Osteoblast (primary cell): ENCODE measurements around the gene SCAANT1. TPM values are rescaled to one million over a fixed set of nuclear protein-coding genes. Genes with fewer than 3 reads are reported as not detected.

Experiments
- DNase-seq: peaks from one replicate; pipeline ENCODE4 v3.0.0; 2011; ENCODE audit warnings: low spot score, mixed read lengths; ENCODE audit not compliant: insufficient read length; ENCODE audit errors: missing footprints
- H2AFZ ChIP-seq: 2 replicates; pipeline ENCODE4 v1.6.0; 2011; ENCODE audit warnings: mild to moderate bottlenecking, low read length
- H3K27ac ChIP-seq: 2 replicates; pipeline ENCODE4 v1.5.1; 2011; ENCODE audit warnings: mild to moderate bottlenecking, low read depth, low read length, moderate library complexity
- H3K27me3 ChIP-seq: 2 replicates; pipeline ENCODE4 v1.6.0; 2012; ENCODE audit warnings: mild to moderate bottlenecking, control low read depth, inconsistent platforms, low read length, moderate library complexity; ENCODE audit not compliant: insufficient read depth
- H3K36me3 ChIP-seq: 2 replicates; pipeline ENCODE4 v1.5.1; 2011; ENCODE audit warnings: mild to moderate bottlenecking, low read length, control low read depth, moderate library complexity; ENCODE audit not compliant: insufficient read depth
- H3K4me1 ChIP-seq: 2 replicates; pipeline ENCODE4 v1.5.1; 2011; ENCODE audit warnings: mild to moderate bottlenecking, low read length, control low read depth, moderate library complexity; ENCODE audit not compliant: insufficient read depth
- H3K4me2 ChIP-seq: 2 replicates; pipeline ENCODE4 v1.6.0; 2011; ENCODE audit warnings: mild to moderate bottlenecking, low read length; ENCODE audit not compliant: insufficient read depth
- H3K4me3 ChIP-seq: fragments of 200-600 bp; sonication (generic); 3 replicates; pipeline ENCODE4 v1.5.1; 2012; ENCODE audit warnings: mild to moderate bottlenecking, low read length, inconsistent platforms; ENCODE audit not compliant: insufficient read depth
- H3K79me2 ChIP-seq: 2 replicates; pipeline ENCODE4 v1.6.0; 2012; ENCODE audit warnings: mild to moderate bottlenecking, low read length, control low read depth, inconsistent platforms; ENCODE audit not compliant: insufficient read depth
- H3K9me3 ChIP-seq: 2 replicates; pipeline ENCODE4 v1.5.1; 2011; ENCODE audit warnings: low read depth, low read length, control low read depth
- H4K20me1 ChIP-seq: 2 replicates; pipeline ENCODE4 v1.6.0; 2012; ENCODE audit warnings: mild to moderate bottlenecking, low read length, control low read depth; ENCODE audit not compliant: insufficient read depth
- CTCF ChIP-seq: IDR thresholded peaks from 2 replicates; pipeline ENCODE4 v1.5.1; 2011; ENCODE audit warnings: mild to moderate bottlenecking, low read depth, low read length, moderate library complexity; ENCODE audit errors: extremely low read depth
- total RNA-seq: library from RNA; depleted of rRNA; stranded (reverse); fragments of >200 nt; gene quantifications from 2 replicates; pipeline ENCODE4 v1.2.3, GENCODE V29; 2012

SCAANT1 gene
- total RNA-seq, 1 donor, result not detected

GRCh38 chr3:63864965-63865327, 47.2 kb downstream of the SCAANT1 start:
- H3K36me3 ChIP-seq, result no peaks in the 10 kb centered on the region
- peaks cover 18% of the 10 kb centered on the region for H3K4me1 ChIP-seq
- peak overlapping the region; percentile 95 for H3K4me2 ChIP-seq
- TF ChIP-seq CTCF, result no peak
- peaks cover 4% of the 10 kb centered on the region for H4K20me1 ChIP-seq
- peak overlapping the region; percentile 48 for H3K27ac ChIP-seq
- peaks cover 92% of the 10 kb centered on the region for H3K79me2 ChIP-seq
- H2AFZ ChIP-seq, result peak overlapping the region; percentile 83
- H3K9me3 ChIP-seq, result no peaks in the 10 kb centered on the region
- no peak for DNase-seq
- peak overlapping the region; percentile 79 for H3K4me3 ChIP-seq
- no peaks in the 10 kb centered on the region for H3K27me3 ChIP-seq

GRCh38 chr3:63864008-63864964, 47.9 kb downstream of the SCAANT1 start:
- Histone ChIP-seq H3K27me3 (no peaks in the 10 kb centered on the region), H3K9me3 (no peaks in the 10 kb centered on the region), H2AFZ (peak overlapping the region; percentile 83), H3K27ac (peak overlapping the region; percentile 48), H3K79me2 (peaks cover 93% of the 10 kb centered on the region), H3K4me1 (peaks cover 14% of the 10 kb centered on the region), H3K4me3 (peak overlapping the region; percentile 79), H3K4me2 (peak overlapping the region; percentile 95), H4K20me1 (no peaks in the 10 kb centered on the region), H3K36me3 (no peaks in the 10 kb centered on the region)
- DNase-seq, result peak; percentile 93
- TF ChIP-seq CTCF, result no peak

- Histone ChIP-seq H3K79me2 (peaks cover 93% of the 10 kb centered on the region), H3K36me3 (no peaks in the 10 kb centered on the region), H4K20me1 (no peaks in the 10 kb centered on the region), H3K4me3 (peak within 1 kb of the TSS; percentile 91), H2AFZ (peak within 1 kb of the TSS; percentile 93), H3K27ac (peak within 1 kb of the TSS; percentile 82), H3K9me3 (no peaks in the 10 kb centered on the region), H3K27me3 (no peaks in the 10 kb centered on the region), H3K4me1 (peaks cover 14% of the 10 kb centered on the region), H3K4me2 (peak within 1 kb of the TSS; percentile 95)
- no peak for TF ChIP-seq CTCF
- peak; percentile 94 for DNase-seq
Observed at GRCh38 chr3:63863150-63864007, 48.8 kb downstream of the SCAANT1 start, which contains the start of the genes ATXN7 and THOC7. TSS of gene ATXN7 (plus strand) at chr3:63863867. CDS start at chr3:63912599, 48,732 bp downstream. TSS of gene THOC7 (minus strand) at chr3:63863805. CDS start at chr3:63863790, 15 bp downstream.

DNA sequence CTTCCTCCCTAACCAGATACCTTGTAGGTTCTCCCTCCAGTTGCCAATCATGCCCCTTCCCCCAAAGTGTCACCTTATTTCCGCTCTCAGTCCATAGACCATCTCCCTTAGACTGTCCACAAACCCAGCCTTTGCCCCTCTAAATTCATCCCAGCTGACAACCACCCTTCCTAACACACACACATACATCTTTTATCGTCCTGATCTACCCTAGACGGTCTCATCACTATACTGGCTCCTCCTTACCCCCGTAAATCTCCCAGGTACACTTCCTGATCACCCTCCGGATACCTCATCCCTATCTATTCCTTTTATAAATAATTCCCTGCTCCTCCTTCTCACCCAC, 49.4 kb downstream of the SCAANT1 start:
- DNase-seq, result no peak
- Histone ChIP-seq H2AFZ (peak overlapping the region; percentile 93), H4K20me1 (peaks cover 2% of the 10 kb centered on the region), H3K27me3 (no peaks in the 10 kb centered on the region), H3K9me3 (no peaks in the 10 kb centered on the region), H3K36me3 (no peaks in the 10 kb centered on the region), H3K79me2 (peaks cover 93% of the 10 kb centered on the region), H3K4me2 (peak overlapping the region; percentile 93), H3K27ac (peak overlapping the region; percentile 82), H3K4me3 (peak overlapping the region; percentile 91), H3K4me1 (peaks cover 14% of the 10 kb centered on the region)
- no peak for TF ChIP-seq CTCF
